ENCODE results near the gene CLRN1. TPM values are rescaled to one million over a fixed set of nuclear protein-coding genes. Genes with fewer than 3 reads are reported as not detected.

Gene CLRN1
- total RNA-seq, 4 donors from 2014 or later: 0.14 TPM; not detected in 3

GRCh38 chr3:150876611-150877265, 95.8 kb downstream of the CLRN1 start:
- Histone ChIP-seq H3K36me3 (no peaks in the 10 kb centered on the region), H3K4me1 (no peaks in the 10 kb centered on the region), H3K4me3 (no peak overlapping the region), H3K27ac (no peak overlapping the region), H3K9me3 (no peaks in the 10 kb centered on the region), H3K27me3 (no peaks in the 10 kb centered on the region)
- in situ Hi-C loops (cut with MboI; ENCODE audit: low pct_ligation_motif_present in 1 of 4, low pct_unique_long_range_greater_than_20kb in 1 of 4, low sequenced_read_pairs in 3 of 4): no loop called here
- DNase-seq: no peak
- intact Hi-C loops (cut with DNase I; ENCODE audit: low total_unique reads): no loop called here
- TF ChIP-seq CTCF (IDR thresholded peaks at IDR 0.05) (no peak), POLR2AphosphoS5 (IDR thresholded peaks at IDR 0.05) (no peak), POLR2A (IDR thresholded peaks at IDR 0.05) (no peak), EP300 (IDR thresholded peaks at IDR 0.05; ENCODE audit: low read depth) (no peak)
- WGBS, 2 donors (ENCODE audit: low coverage in 1 of 2): 79 to 87% methylated on average over 3 to 6 of the region's 6 CpGs

Other genes with a start within 250 kb of the CLRN1 start
- gene SIAH2, start 209.6 kb downstream of the CLRN1 start, total RNA-seq: 100 to 1,000 TPM in 1 of 4 donors, 10 to 100 TPM in 3; 24.8 to 102 (median 38.8) TPM
- gene MINDY4B, start 67.3 kb downstream of the CLRN1 start, total RNA-seq: not detected
- 1 to 10 TPM in 2 of 4 donors, under 1 TPM in 2; under 0.01 to 8.6 (median 0.64) TPM for gene MED12L, start 112.9 kb upstream of the CLRN1 start, total RNA-seq
- 1 to 10 TPM in 2 of 4 donors, not detected in 2; 3.8 to 6.8 TPM for gene GPR171, start 230.5 kb upstream of the CLRN1 start, total RNA-seq

Measured in transverse colon (tissue), 4 donors.